IgD-negative memory B cell (primary cell): Measurements from ENCODE around the gene PALLD. TPM values are rescaled to one million over a fixed set of nuclear protein-coding genes. Genes with fewer than 3 reads are reported as not detected.
"Not testable (repeated sequence)": the region's sequence is repeated elsewhere in the genome, so short reads cannot be mapped to it uniquely, and the experiment has no call there.

Experiments used
- H3K27ac Mint-ChIP-seq, 3 donors: one replicate each; pipeline ENCODE4 v1.8.0; 2020 to 2022; ENCODE audit warnings: mild to moderate bottlenecking in 3 of 3, mixed read lengths in 3 of 3, moderate library complexity in 1 of 3
- H3K27me3 Mint-ChIP-seq: one replicate; pipeline ENCODE4 v1.8.0; 2021; ENCODE audit warnings: mixed read lengths
- H3K36me3 Mint-ChIP-seq: one replicate; pipeline ENCODE4 v1.8.0; 2020; ENCODE audit warnings: mild to moderate bottlenecking, mixed read lengths
- H3K4me1 Mint-ChIP-seq, 3 donors: one replicate each; pipeline ENCODE4 v1.8.0; 2020 to 2022; ENCODE audit warnings: mixed read lengths in 3 of 3, mild to moderate bottlenecking in 1 of 3
- H3K4me3 Mint-ChIP-seq, 4 donors: one replicate each; pipeline ENCODE4 v1.8.0; 2020 to 2022; ENCODE audit warnings: mild to moderate bottlenecking in 4 of 4, mixed read lengths in 4 of 4, moderate library complexity in 3 of 4
- H3K9me3 Mint-ChIP-seq, 3 donors: one replicate each; pipeline ENCODE4 v1.8.0; 2020 to 2021; ENCODE audit warnings: mixed read lengths in 3 of 3, mild to moderate bottlenecking in 1 of 3
- polyA plus RNA-seq: library from polyadenylated mRNA; unstranded; fragments of 300-500 nt; fragmentation: Illumina TruSeq; gene quantifications from one replicate; pipeline ENCODE4 v1.2.3, GENCODE V29; 2021

PALLD gene
- polyA plus RNA-seq, 1 donor from 2014 or later: 0.31 TPM

DNA sequence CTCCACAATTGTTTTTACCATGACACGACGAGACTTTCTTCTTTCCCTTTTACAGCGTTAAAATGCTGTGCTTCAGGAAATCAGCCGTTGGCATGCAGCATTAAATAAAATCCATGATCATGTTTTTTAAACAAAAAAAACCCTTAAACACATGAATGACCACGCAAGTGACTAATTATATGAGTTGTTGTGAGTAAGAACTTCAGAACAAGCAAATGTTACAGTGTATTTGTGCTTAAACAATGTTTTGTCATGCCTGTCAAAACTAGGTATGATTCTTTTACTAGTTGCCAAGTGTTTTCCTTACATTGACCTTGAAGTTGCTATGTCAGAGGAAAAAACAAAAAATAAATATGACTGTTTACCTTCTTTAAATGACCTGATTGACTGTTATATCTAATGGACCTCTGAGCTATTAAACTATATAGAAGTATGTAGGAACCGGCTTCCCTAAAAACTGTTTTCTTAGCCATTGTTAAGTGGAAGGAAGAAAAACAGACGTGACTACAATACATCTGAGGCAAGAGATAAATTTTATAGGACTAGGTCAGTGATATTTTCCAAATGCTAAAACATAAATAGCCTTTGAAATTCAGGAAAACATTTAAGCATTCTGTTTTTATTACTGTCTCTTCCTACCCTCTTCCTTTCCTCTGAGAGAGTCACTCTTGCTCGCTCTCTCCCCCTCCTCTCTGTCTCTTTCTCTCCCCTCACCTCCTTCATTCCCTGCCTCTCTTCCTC lies 197.1 kb downstream of the PALLD start:
- Mint-ChIP-seq H3K4me1 (no peaks in the 10 kb centered on the region), H3K9me3 (no peaks in the 10 kb centered on the region), H3K4me3 (no peak overlapping the region), H3K27me3 (peaks cover 3% of the 10 kb centered on the region), H3K36me3 (no peaks in the 10 kb centered on the region), H3K27ac (no peak overlapping the region)

DNA sequence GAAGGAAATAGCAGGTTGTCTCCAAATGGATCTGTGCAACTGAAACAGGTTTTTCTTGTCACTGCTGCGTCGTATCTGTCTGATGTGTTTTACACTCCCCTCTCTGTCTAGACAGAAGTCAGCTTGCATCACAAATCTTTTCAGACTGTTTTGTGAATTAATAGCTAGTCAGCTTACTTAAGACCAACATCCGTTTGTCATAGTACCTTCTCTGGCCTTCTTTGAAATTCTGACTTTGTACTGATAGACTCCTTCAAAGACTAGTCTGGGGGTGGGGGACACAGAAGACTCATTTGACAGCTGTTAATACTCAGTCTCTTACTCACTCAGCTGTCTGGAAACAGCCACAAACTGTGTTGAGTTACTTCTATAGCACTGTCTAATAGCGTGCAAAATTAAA lies 197.8 kb downstream of the PALLD start:
- H3K36me3 Mint-ChIP-seq: no peaks in the 10 kb centered on the region
- no peaks in the 10 kb centered on the region for H3K4me1 Mint-ChIP-seq
- peaks cover 3% of the 10 kb centered on the region for H3K27me3 Mint-ChIP-seq
- H3K4me3 Mint-ChIP-seq: no peak overlapping the region
- H3K9me3 Mint-ChIP-seq: no peaks in the 10 kb centered on the region
- H3K27ac Mint-ChIP-seq: no peak overlapping the region

DNA sequence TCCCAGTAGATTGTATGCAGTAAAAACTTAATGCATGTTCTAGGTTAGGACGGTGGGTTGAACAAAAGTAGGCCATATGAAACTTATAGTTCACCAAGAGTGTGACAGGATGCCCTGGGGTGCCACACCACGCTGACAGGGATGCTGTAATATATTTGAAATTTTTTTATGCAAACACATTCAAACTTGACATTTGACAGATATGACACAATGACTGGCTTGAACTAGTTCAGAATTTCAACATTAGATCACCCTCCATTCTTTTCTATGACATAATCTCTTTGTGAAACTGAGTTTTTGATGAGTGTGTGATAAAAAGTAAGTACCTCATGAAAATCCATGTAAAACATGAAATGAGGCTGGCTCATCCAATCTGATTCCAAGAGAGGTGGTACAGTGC lies 198.4 kb downstream of the PALLD start:
- Mint-ChIP-seq H3K27ac (no peak overlapping the region), H3K27me3 (peaks cover 3% of the 10 kb centered on the region), H3K9me3 (no peaks in the 10 kb centered on the region), H3K4me1 (no peaks in the 10 kb centered on the region), H3K36me3 (no peaks in the 10 kb centered on the region), H3K4me3 (no peak overlapping the region)

DNA sequence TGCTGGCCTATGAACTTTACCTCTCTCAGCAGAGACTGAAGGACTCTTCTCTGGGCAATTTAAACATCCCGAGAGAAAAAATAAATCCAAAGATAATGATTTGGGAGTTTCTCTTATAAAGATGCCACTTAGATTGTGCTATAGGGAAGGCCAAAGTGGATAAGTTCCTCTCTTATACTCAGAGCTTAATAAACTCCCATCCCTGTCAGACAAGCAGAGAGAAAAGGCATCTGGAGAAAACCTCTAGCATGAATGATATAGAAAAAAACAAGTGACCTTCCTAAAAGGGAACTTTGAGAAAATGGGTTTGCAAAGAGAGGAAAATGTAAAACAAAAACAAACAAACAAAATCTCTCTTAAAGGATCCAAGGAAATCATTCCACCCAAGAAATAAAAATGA lies 199.4 kb downstream of the PALLD start:
- no peaks in the 10 kb centered on the region for H3K9me3 Mint-ChIP-seq
- H3K4me3 Mint-ChIP-seq: no peak overlapping the region
- H3K36me3 Mint-ChIP-seq: no peaks in the 10 kb centered on the region
- no peaks in the 10 kb centered on the region for H3K4me1 Mint-ChIP-seq
- no peak overlapping the region for H3K27ac Mint-ChIP-seq
- H3K27me3 Mint-ChIP-seq: peaks cover 3% of the 10 kb centered on the region

DNA sequence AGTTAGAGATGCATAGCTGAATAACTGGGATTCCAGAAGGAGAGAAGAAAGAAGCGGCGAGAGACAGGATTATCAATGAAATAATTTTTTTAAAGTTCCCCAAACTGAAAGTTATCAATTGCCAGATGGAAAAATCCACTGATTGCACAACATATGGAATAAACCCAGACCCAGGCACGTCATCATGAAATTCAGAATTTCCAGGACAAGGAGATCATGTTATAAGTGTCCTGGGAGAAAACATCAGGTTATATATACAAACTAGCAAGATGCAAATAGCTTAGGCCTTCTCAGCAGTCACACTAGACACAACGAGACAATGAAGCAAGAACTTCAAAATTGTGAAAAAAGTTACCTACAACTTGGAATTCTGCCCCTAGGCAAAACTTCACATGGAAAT lies 200.0 kb downstream of the PALLD start:
- no peak overlapping the region for H3K27ac Mint-ChIP-seq
- peaks cover 3% of the 10 kb centered on the region for H3K27me3 Mint-ChIP-seq
- no peaks in the 10 kb centered on the region for H3K36me3 Mint-ChIP-seq
- H3K4me3 Mint-ChIP-seq: no peak overlapping the region
- H3K9me3 Mint-ChIP-seq: no peaks in the 10 kb centered on the region
- no peaks in the 10 kb centered on the region for H3K4me1 Mint-ChIP-seq

DNA sequence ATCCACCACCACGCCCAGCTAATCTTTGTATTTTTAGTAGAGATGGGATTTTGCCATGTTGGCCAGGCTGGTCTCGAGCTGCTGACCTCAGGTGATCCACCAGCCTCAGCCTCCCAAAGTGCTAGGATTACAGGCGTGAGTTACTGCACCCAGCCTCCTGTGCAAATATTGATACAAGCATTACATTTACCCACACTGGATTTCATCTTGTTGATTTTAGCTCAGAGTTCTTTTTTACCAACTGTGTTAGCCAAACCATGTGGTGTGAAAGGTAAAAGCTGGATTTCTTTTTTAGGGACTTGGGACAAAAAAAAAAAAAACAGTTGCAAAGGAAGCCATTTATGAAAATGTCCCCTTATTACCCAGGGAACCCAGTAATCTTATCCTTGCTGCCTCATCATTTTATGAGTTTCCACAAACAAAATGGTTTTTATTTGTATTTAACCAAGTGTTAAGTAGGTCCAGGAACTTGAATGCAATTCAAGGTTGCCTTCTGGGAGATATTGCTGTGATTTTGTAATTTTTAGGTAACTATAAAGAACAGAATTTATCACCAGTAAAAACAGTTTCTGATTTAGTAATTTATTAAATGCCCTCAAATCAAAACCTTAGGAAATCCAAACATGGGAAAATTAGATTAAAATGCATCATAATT lies 202.5 kb downstream of the PALLD start:
- Mint-ChIP-seq H3K9me3 (no peaks in the 10 kb centered on the region), H3K36me3 (no peaks in the 10 kb centered on the region), H3K27ac (no peak overlapping the region), H3K4me1 (no peaks in the 10 kb centered on the region), H3K4me3 (no peak overlapping the region), H3K27me3 (no peaks in the 10 kb centered on the region)

DNA sequence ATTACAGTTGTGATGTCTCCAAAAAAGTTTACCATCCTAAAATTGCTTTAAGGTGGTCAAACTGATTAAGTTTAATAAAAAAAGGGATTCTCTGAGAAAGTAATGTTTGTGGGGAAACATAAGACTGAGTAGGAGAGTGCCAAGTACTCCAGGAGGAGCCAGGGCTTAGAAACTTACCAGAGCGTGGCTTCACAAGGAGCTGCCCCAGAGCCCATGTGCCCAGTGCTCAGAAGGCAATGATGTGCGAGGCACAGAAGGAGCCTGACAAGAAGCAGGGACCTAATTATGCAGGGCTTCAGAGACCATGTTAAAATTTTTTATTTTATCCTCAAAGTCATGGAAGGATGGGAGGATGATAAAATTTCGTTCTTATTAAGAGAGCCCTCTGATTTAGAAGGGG lies 204.2 kb downstream of the PALLD start:
- Mint-ChIP-seq H3K4me1 (no peaks in the 10 kb centered on the region), H3K27me3 (no peaks in the 10 kb centered on the region), H3K9me3 (no peaks in the 10 kb centered on the region), H3K36me3 (no peaks in the 10 kb centered on the region), H3K4me3 (no peak overlapping the region), H3K27ac (no peak overlapping the region)

DNA sequence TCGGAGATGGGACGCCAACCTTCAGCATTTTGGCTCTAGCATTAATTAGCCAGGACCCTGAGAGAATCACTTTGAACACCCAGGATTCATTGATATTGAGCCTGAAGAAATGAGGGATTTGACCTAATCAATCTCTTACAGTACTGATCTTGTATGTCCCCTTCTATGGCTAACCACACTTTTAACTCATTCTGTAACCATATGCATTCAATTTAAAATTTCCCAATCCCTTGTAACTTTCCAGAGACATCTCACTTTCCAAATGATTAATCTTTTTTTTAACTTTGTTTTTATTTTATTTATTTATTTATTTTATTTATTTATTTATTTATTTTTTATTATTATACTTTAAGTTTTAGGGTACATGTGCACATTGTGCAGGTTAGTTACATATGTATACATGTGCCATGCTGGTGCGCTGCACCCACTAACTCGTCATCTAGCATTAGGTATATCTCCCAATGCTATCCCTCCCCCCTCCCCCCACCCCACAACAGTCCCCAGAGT lies 205.8 kb downstream of the PALLD start:
- not testable (repeated sequence) for H3K27ac Mint-ChIP-seq, H3K27me3 Mint-ChIP-seq, H3K4me3 Mint-ChIP-seq, H3K4me1 Mint-ChIP-seq, H3K9me3 Mint-ChIP-seq, H3K36me3 Mint-ChIP-seq

DNA sequence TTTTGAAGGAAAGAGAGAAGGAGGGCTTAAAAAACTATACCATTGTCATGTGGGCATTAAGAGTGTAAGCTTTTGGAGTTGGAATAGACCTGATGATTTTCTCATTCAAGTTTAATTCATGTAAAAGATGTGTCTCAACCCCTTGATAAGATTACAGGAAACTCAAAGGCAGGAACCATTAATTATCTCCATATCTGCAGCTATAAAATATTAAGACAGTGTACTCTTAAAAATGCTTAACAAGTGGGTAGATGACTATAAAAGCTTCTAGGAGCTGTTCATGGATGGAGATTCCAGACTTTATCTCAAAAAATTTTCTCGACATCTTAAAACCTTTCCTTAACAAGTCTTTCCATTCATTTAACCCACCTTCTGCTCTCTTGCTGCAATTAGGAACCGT lies 208.3 kb downstream of the PALLD start:
- H3K4me1 Mint-ChIP-seq: no peaks in the 10 kb centered on the region
- no peaks in the 10 kb centered on the region for H3K36me3 Mint-ChIP-seq

DNA sequence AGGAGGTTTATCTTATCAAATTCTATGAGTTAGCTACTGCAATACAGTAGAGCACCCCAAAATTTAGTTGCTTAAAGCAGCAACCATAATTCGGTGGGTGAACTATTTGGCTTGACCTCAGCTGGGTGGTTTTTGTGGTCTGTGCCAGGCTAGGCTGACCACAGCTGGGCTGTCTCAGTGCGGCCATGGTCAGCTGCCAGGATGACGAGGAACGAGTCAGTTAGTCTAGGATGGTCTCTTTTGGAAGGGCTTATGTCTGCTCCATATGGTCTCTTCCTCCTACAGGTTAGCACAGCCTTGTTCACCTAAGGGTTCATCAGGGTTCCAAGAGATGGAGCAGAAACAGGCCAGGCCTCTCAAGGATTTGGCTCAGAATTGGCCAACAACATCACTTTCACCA lies 210.4 kb downstream of the PALLD start:
- H3K4me1 Mint-ChIP-seq: peaks cover 0 to 3% (median 0%) of the 10 kb centered on the region in 3 donors
- no peak overlapping the region for H3K27ac Mint-ChIP-seq
- H3K4me3 Mint-ChIP-seq: no peak overlapping the region
- no peaks in the 10 kb centered on the region for H3K9me3 Mint-ChIP-seq
- H3K27me3 Mint-ChIP-seq: no peaks in the 10 kb centered on the region
- H3K36me3 Mint-ChIP-seq: no peaks in the 10 kb centered on the region

More for the DNA sequence above, 208.3 kb downstream of the PALLD start:
- no peaks in the 10 kb centered on the region for H3K27me3 Mint-ChIP-seq
- H3K9me3 Mint-ChIP-seq: no peaks in the 10 kb centered on the region
- no peak overlapping the region for H3K4me3 Mint-ChIP-seq
- H3K27ac Mint-ChIP-seq: no peak overlapping the region

DNA sequence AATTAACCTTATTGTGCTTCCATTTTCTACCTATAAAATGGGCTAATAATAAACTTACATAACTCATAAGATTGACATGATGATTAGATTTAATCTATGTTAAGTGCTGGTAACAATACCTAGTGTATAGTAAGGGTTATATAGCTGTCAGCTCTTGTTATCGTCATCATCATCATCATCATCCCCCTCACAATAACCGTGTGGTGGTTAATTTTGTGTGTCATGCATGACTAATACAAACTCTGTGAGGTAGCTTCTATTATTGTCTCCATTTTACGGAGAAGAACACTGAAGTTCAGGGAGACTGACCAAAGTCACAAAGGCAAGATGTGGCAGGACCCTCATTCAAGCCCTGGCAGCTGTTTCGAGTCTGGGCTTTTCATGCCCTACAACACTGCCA lies 211.3 kb downstream of the PALLD start:
- Mint-ChIP-seq H3K27me3 (no peaks in the 10 kb centered on the region), H3K27ac (no peak overlapping the region), H3K9me3 (no peaks in the 10 kb centered on the region), H3K4me1 (peaks cover 0 to 3% (median 0%) of the 10 kb centered on the region in 3 donors), H3K4me3 (no peak overlapping the region), H3K36me3 (no peaks in the 10 kb centered on the region)

DNA sequence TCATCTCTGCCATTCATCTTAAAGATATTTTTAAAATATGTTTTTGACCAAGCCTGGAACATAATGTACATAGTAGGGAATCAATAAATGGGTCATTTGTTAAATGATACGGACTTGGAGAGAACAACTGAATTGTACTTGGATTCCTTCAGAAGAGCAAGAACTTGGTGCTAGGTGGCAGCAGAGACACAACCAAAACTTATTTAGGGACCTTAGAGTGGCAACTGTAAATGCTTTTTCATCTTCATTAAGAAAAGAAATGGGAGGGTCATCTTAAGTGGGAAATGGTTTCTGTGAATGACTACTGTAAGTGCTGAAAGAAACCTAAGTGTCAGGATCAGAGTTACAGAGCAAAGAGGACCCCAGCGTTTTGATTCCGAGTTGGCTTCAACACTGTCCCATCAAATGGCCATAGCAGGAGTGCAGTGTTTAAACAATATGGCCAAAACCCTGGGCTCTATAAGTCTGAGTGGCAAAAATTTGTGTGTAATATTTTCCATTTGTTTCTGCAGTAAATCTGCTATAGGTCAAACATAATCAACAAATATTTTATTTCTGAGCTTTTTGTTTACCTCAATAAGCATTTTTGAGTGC lies 213.6 kb downstream of the PALLD start:
- Mint-ChIP-seq H3K4me3 (no peak overlapping the region), H3K9me3 (no peaks in the 10 kb centered on the region), H3K27ac (no peak overlapping the region), H3K36me3 (no peaks in the 10 kb centered on the region), H3K4me1 (peaks cover 0 to 3% (median 0%) of the 10 kb centered on the region in 3 donors), H3K27me3 (no peaks in the 10 kb centered on the region)

DNA sequence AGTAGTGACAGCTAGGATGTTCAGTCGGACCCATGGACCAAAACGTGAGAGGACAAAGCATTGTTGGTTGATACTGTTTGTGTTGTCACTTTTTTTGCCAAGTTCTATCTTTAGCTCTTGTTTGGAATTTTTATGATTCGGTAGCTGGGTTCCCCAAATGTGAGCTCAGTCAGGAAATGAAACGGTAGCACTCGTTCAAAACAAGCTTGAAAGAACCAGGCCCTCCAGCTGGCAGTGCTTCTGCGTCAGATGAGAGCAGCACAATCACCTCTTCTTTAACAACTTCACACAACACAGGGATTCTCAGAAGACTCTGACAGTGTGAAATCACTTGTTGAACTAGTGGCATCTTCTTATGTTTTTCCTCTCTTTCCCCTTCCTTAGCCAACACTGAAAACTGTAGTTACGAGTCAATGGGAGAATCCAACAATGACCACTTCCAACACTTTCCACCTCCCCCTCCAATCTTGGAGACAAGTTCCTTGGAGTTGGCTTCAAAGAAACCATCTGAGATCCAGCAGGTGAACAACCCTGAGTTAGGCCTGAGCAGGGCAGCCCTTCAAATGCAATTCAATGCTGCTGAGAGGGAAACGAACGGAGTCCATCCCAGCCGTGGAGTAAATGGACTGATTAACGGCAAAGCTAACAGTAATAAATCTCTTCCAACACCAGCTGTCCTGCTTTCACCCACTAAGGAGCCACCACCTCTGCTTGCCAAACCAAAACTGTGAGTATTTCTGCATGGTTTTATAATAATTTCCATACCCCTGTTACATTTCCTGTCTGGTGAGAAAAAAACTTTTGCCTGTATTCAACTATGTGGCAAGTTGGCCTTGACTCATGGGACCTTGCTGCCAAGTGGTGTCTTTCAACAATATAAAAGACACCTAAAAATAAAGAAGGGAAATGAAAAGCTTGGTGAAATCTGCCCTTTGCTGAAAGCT lies 214.6 kb downstream of the PALLD start:
- H3K27ac Mint-ChIP-seq: no peak overlapping the region

DNA sequence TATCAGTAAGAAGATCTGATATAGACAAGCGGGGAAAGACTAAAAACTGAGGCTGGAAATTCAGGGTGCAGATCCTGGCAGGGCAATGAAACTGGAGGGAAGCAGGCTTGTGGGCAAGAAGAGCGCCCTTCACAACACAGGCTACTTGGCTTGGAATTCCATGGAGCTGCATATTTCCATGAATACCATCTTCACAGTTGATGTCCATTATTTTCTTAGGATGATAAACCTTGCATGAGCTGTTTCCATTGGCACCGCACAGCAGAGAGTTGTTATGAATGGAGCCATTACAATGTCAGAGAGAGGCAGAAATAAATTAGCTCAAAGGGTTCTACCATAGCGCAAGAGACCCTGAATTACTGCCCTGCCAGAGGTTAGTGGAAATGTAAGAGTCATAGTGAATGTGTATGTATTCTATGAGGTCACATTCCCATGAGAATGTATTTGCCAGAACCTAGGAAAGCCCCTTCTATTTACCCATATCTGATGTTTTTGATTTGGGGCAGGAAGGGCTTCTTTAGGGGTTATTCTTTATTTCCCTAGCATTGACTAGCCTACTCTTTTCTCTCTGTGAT lies 215.6 kb downstream of the PALLD start:
- Mint-ChIP-seq H3K4me1 (peaks cover 0 to 3% (median 0%) of the 10 kb centered on the region in 3 donors), H3K27ac (no peak overlapping the region), H3K9me3 (peaks cover 0 to 3% (median 0%) of the 10 kb centered on the region in 3 donors), H3K4me3 (no peak overlapping the region), H3K36me3 (no peaks in the 10 kb centered on the region), H3K27me3 (no peaks in the 10 kb centered on the region)

More for the DNA sequence above, 214.6 kb downstream of the PALLD start:
- Mint-ChIP-seq H3K9me3 (no peaks in the 10 kb centered on the region), H3K4me1 (peaks cover 0 to 3% (median 0%) of the 10 kb centered on the region in 3 donors), H3K4me3 (no peak overlapping the region), H3K27me3 (no peaks in the 10 kb centered on the region), H3K36me3 (no peaks in the 10 kb centered on the region)
